ENCODE data around the gene ZFR.

GRCh38 chr5:32342656-32343055 is 101.9 kb downstream of the ZFR start:
- TF ChIP-seq CTCF (IDR thresholded peaks at IDR 0.05): no peak
- no peak for TF ChIP-seq POLR2A (IDR thresholded peaks at IDR 0.05)
